ENCODE results near the gene CTIF. TPM values are rescaled to one million over a fixed set of nuclear protein-coding genes. Genes with fewer than 3 reads are reported as not detected.
A peak's percentile ranks its signal among the peaks of the same experiment; 100 is the strongest.

Gene CTIF
- total and polyA plus RNA-seq, 4 donors, result 12.2 to 45.7 (median 32.6) TPM

DNA sequence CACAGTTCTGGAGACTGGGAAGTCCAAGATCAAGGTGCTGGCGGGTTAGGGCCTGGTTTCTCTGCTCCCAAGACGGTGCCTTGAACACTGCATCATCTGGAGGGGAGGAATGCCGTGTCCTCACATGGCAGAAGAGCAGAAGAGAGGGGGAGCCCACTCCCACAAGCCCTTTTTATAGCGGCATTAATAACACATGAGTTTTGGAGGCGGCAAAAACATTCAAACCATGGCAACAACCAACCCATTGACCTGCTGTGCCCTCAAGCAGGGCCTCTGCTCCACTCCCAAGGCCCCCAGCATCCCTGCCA, 349.9 kb downstream of the CTIF start:
- ATAC-seq (ENCODE audit: insufficient read depth, low FRiP score) (no peak), DNase-seq (peak in 1 of 3 donors; percentile 17)
- peaks cover 0 to 31% (median 15%) of the 10 kb centered on the region in 5 donors for H3K4me1 ChIP-seq (ENCODE audit: control insufficient read depth in 5 of 5, insufficient read depth in 5 of 5, low read length in 5 of 5)
- H3K36me3 ChIP-seq (ENCODE audit: control insufficient read depth in 4 of 4, insufficient read depth in 4 of 4, low read length in 4 of 4), result no peaks in the 10 kb centered on the region
- H3K27ac ChIP-seq (ENCODE audit: low read depth in 1 of 2, low read length in 1 of 2), result no peak overlapping the region
- H3K4me3 ChIP-seq, result no peak overlapping the region
- no peaks in the 10 kb centered on the region for H3K9me3 ChIP-seq (ENCODE audit: control insufficient read depth in 4 of 4, insufficient read depth in 3 of 4, low read length in 3 of 4)
- no peaks in the 10 kb centered on the region for H3K27me3 ChIP-seq (ENCODE audit: control insufficient read depth in 3 of 3, insufficient read depth in 3 of 3, low read length in 2 of 3)
- TF ChIP-seq, protein P1, sequence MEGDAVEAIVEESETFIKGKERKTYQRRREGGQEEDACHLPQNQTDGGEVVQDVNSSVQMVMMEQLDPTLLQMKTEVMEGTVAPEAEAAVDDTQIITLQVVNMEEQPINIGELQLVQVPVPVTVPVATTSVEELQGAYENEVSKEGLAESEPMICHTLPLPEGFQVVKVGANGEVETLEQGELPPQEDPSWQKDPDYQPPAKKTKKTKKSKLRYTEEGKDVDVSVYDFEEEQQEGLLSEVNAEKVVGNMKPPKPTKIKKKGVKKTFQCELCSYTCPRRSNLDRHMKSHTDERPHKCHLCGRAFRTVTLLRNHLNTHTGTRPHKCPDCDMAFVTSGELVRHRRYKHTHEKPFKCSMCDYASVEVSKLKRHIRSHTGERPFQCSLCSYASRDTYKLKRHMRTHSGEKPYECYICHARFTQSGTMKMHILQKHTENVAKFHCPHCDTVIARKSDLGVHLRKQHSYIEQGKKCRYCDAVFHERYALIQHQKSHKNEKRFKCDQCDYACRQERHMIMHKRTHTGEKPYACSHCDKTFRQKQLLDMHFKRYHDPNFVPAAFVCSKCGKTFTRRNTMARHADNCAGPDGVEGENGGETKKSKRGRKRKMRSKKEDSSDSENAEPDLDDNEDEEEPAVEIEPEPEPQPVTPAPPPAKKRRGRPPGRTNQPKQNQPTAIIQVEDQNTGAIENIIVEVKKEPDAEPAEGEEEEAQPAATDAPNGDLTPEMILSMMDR (IDR thresholded peaks at IDR 0.05; ENCODE audit: control extremely low read depth, extremely low read depth), result no peak
- no peak overlapping the region for H3K9ac ChIP-seq (ENCODE audit: insufficient read depth in 1 of 2, low read length in 2 of 2)
- 96 to 97% methylated on average over 5 of the region's 5 CpGs for whole genome bisulfite sequencing, 2 donors

DNA sequence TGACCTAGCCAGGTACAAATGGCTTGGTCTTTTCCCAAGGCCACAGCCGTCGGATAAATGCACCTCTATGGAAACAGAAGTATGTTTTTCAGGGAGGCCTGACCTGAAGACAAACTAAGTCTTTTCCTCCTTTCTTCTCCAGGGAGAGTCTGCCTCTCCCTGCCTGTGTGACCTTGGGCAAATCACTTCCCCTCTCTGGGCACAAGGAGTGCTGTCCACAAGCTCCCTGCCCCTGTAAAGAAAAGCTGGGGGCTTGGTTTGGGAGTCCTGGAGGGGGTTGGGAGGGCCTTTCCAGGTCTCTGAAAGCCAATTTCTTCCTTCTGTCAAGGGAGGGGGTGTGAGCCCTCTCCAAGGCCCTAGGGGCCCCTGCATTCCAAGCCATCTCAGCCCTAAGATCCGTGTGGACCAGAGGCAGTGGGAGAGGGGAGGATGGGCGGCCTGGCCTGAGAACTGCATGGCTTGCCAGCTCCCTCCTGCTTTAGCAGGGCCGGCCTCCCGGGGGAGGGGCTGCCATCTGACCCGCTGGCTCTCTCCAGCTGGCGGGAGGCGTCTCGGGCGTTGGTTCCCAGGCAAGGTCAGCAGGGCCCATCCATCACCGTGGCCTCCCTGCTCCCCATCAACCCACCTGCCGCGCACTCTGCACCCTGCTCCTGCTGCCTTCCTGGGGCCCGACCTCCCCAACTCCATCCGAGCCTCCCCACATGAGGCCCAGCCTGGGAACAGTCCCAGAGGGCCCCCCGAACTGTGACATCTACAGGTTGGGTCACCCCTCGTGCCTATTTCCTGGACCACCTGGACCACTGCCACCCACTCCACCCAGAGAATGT, 350.5 kb downstream of the CTIF start:
- ATAC-seq (ENCODE audit: insufficient read depth, low FRiP score) (peak; percentile 21), DNase-seq (peak; percentile 78 to 88 (median 83))
- TF ChIP-seq, protein P1 (IDR thresholded peaks at IDR 0.05; ENCODE audit: control extremely low read depth, extremely low read depth), result no peak
- no peaks in the 10 kb centered on the region for H3K27me3 ChIP-seq (ENCODE audit: control insufficient read depth in 3 of 3, insufficient read depth in 3 of 3, low read length in 2 of 3)
- H3K9me3 ChIP-seq (ENCODE audit: control insufficient read depth in 4 of 4, insufficient read depth in 3 of 4, low read length in 3 of 4), result no peaks in the 10 kb centered on the region
- no peaks in the 10 kb centered on the region for H3K36me3 ChIP-seq (ENCODE audit: control insufficient read depth in 4 of 4, insufficient read depth in 4 of 4, low read length in 4 of 4)
- H3K4me3 ChIP-seq, result no peak overlapping the region
- 70 to 84% methylated on average over 18 of the region's 18 CpGs for WGBS, 2 donors
- no peak overlapping the region for H3K27ac ChIP-seq (ENCODE audit: low read depth in 1 of 2, low read length in 1 of 2)
- H3K4me1 ChIP-seq (ENCODE audit: control insufficient read depth in 5 of 5, insufficient read depth in 5 of 5, low read length in 5 of 5), result peaks cover 0 to 32% (median 16%) of the 10 kb centered on the region in 5 donors
- no peak overlapping the region for H3K9ac ChIP-seq (ENCODE audit: insufficient read depth in 1 of 2, low read length in 2 of 2)

DNA sequence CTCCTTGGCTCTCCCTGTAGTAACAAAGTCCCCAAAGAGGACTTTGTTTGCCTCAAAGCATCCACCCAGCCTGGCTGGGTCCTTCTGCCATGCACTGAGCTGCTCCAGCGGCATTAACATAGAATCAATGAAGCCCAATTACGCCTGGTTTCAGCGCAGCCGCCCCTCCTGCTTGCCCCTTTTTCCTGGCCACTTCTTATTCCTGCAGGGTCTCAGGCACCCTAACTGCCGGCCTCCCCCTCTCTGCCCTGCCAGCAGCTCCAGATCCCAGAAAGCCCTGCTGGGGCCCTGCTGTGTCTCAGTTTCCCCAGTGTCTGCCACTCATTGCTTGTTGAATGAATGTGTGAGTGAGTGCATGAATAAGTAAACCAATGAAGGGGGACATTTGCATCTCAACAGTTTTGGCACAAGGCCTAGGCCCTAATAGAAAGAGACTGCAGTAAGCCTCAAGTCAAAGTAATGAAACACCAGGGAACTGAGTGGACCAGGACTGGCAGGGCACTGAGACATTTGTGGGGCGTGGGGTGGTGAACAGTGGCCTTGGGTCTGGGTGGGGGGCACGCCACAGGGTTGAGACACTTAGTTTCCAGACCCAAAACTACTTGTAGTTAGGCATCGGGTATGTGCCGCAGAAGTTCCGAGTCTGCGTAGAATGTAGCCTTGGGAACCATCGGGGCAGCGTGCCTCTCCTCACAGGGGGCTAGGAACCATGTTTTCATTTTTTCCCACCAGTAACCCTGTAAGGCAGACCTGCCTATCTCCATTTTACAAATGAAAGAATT, 351.3 kb downstream of the CTIF start:
- H3K9me3 ChIP-seq (ENCODE audit: control insufficient read depth in 4 of 4, insufficient read depth in 3 of 4, low read length in 3 of 4), result no peaks in the 10 kb centered on the region
- no peak overlapping the region for H3K9ac ChIP-seq (ENCODE audit: insufficient read depth in 1 of 2, low read length in 2 of 2)
- ATAC-seq (ENCODE audit: insufficient read depth, low FRiP score), result no peak
- H3K36me3 ChIP-seq (ENCODE audit: control insufficient read depth in 4 of 4, insufficient read depth in 4 of 4, low read length in 4 of 4), result no peaks in the 10 kb centered on the region
- 97 to 99% methylated on average over 13 of the region's 13 CpGs for WGBS, 2 donors
- H3K27ac ChIP-seq (ENCODE audit: low read depth in 1 of 2, low read length in 1 of 2), result no peak overlapping the region
- H3K4me3 ChIP-seq, result no peak overlapping the region
- peaks cover 0 to 32% (median 16%) of the 10 kb centered on the region in 5 donors for H3K4me1 ChIP-seq (ENCODE audit: control insufficient read depth in 5 of 5, insufficient read depth in 5 of 5, low read length in 5 of 5)
- no peak for DNase-seq
- no peaks in the 10 kb centered on the region for H3K27me3 ChIP-seq (ENCODE audit: control insufficient read depth in 3 of 3, insufficient read depth in 3 of 3, low read length in 2 of 3)
- TF ChIP-seq, protein P1 (IDR thresholded peaks at IDR 0.05; ENCODE audit: control extremely low read depth, extremely low read depth), result no peak
